T-helper 2 cell treated with Interferon-gamma antibody and Interleukin-4, amounts not matched to agents 100 ng/mL and 5 ng/mL, for 36 hours (primary cell): ENCODE results near the gene OSCP1. TPM values are rescaled to one million over a fixed set of nuclear protein-coding genes. Genes with fewer than 3 reads are reported as not detected.

Experiments used
- intact Hi-C: fragments of 100-400 bp; cut with micrococcal nuclease; formaldehyde crosslinking; loops from one replicate; pipeline ENCODE4 v1.15.1; 2023
- total RNA-seq: library from RNA; stranded (reverse); gene quantifications from 2 replicates; pipeline ENCODE4 v1.2.3, GENCODE V29; 2022

Gene OSCP1
- total RNA-seq, 1 donor from 2014 or later: 0.82 TPM

DNA sequence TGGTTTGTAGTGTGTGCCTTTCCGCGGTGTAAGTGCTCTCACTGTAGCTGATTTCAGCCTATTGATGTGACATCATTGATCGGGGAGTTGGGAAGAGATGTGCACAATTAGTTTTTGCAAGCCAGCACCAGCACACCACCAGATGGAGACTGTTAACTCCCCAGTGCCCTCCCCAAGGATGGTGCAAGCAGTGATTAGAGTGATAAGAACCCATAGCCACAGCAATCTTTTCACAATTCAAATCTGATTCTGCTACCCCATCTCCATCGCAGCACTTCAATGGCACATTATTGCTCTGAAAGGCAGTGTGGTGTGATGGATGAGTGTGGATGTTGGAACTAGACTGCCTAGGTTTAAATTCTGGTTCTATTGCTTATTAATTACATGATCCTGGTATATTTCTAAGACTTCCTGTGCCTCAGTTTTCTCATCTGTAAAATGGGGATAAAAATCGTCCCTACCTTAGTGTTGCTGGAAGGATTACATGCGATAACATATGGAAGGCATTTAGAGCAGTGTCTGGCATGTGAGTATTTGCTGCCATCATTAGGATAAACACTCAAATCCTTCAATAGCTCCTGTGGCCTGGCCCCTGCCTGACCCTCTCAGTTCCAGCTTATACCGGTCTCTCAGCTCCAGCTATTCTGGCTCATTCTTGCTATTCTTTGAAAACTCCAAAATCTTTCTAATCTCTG, 25.8 kb upstream of the OSCP1 start:
- intact Hi-C loops: no loop called here

DNA sequence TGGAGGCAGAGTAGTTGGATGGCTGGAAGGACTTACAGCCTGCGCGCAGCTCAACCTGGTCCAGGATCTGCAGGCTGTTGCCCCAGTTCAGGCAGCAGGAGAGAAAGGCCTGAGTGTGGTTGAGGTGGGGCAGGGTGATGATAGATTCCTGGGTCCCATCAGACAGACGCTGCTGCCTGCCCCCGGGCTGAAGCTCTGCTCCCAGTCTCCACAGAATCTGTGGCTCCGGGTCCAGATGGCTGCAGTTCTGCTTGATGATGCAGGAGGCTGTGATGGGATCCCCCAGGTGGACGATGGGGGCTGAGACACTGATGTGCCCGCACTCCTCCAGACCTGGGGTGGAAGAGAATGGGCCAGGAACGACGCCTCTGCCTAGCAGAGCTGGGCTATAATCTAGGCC, 25.1 kb upstream of the OSCP1 start:
- intact Hi-C loops: no loop called here

DNA sequence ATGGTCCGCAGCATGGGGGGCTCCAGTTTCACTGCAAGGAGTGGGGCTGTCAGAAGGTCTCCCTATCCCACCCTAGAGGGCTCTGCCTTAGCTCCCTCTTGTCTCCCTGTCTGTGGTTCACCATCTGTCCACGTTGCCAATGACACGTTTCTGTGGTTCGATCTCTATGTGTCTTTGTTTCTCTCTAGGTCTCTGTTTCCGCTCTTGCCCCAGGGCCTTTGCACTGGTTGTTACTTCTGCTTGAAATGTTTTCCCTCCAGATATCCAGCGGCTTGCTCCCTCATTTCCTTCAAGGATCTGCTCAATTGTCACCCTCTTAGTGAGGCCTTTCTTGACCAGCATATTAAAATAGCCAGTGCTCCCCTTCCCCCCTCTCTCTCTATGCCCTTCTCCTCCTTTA, 22.4 kb upstream of the OSCP1 start:
- intact Hi-C loops: no loop called here

DNA sequence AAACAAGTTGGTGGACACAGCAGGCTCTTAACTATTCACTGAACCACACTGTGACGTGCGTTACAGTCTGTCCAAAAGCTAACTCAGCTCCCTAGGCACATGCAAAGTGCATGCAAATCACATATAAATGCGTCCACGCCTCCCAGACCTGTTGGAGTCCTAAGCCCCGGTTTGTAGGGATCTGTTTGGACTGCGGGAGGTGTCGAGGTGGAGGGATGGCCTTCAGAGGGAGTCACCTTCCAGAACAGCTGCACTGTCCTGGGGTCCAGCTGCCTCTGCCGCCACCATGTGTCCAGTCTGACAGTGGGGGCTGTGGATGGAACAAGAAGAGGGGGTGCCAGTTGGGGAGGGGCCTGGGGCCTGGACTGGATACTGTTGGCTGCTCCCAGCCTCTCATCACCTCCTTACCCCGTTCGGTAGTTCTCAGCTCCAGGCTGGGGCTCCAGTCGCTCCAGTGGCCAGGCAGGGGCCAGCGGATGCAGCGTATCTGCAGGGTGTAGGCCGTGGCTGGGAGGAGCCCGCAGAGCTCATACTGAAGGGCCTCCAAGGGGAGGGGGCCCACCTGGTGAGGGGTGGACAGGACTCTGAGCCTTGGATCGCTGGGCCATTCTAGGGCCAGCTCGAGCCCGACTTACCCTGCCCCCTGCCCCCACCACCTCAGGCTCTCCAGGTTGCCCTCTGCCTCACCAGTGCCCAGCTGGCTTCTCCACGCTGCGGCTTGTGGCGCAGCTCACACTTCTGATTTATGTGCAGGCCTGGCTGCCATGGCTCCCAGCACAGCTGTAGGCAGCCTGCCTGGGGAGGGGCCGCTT, 21.8 kb upstream of the OSCP1 start:
- intact Hi-C loops: no loop called here

DNA sequence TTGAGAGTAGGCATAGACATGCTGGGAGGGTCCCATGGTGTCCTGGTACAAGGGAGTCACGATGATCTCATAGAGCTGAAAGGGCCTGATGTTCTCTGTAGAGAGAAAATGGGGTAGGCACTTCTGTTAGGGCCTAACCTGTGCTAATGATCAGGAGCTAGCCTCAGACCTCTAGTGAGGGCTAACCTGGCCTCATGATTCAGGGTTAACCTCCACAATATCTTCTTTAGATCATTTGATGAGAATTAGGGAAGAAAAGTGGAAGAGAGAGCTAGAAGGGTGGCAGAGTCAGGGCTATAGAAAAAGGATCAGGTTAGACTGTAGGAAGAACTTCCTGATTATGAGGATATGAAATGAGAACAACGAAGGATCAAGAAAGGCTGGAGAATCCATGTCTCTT, 18.9 kb upstream of the OSCP1 start:
- intact Hi-C loops: no loop called here

DNA sequence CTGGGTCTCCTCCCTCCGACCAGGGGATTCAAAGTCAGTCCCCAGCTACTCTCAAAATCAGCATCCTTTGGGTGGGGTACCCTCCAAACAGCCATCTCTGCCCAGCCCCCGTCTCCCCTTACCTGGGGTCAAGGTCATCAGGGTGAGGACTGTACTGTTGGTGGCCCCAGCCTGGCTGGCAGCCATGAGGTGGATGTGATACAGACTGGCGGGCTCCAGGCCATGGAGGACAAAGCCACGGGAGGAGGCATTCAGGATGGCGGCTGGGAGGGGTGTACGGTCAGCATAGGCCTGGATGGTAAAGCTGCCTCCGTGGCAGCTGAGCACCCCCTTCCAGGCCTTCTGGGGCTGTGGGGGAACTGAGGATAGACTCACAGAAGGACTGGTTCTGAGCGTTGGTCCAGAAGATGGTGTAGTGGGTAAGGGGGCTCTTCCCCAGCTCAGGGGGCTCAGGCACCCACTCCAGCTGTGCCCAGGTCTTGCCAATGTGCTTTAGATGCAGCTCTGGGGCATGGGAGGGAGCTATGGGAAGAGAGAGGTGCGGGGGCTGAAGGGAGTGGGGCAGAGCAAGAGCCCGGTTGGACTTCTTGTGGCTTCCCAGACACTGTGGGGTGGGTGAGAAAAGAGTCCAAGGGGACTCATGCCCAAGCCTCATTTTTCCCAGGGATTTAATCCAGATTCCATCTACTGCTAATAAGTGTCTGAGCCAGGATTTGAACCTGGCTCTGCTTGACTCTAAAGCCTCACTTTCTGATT, 17.6 kb upstream of the OSCP1 start:
- intact Hi-C loops: no loop called here

DNA sequence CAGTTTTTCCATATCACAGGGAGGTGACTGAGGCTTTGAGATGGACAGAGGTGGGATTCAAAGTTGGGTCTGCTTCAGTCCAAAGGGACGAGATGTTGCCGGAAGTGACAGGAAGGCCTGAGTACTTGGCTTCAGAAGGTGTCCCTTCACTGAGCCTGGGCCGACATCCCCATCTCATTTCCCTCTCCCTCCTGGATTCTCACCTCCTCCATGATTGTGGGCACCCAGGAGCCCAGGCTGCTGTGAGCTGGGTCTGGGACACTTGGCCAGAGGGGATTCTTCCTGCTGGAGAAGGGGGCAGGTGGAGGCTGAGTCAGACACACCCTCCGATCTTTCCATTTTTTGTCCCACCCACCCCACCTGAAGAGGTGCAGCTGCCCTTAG, 16.8 kb upstream of the OSCP1 start:
- intact Hi-C loops: no loop called here

DNA sequence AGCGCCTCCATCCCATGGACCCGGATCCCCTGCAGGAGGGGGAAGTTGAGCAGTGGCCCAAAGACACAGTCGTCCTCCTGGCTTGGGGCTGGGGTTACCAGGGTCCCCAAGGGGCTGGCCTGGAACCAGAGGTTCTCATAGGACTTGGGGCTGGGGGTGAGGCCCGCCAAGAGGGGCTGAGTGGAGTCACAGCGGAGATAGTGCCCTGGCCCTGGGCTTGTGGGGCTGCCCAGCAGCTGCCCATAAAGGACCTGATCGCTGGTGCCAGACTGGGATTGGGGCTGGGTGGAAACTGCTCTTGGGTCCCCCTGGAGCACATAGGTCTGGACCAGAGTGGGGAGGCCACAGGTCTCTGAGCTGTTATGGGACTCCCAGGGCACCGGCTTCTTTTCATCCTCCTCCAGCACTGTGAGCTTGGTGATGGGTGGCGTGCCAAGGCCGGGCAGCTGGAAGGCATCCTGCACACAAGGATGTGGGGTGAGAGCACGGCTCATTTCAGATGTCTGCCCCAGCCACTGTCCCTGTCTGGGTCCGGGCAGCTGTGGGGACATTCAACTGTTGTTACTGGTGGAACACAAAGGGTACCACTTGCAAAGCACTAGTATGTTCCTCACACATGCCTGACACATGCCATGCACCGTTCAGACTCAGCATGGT, 16.2 kb upstream of the OSCP1 start:
- intact Hi-C loops: no loop called here

DNA sequence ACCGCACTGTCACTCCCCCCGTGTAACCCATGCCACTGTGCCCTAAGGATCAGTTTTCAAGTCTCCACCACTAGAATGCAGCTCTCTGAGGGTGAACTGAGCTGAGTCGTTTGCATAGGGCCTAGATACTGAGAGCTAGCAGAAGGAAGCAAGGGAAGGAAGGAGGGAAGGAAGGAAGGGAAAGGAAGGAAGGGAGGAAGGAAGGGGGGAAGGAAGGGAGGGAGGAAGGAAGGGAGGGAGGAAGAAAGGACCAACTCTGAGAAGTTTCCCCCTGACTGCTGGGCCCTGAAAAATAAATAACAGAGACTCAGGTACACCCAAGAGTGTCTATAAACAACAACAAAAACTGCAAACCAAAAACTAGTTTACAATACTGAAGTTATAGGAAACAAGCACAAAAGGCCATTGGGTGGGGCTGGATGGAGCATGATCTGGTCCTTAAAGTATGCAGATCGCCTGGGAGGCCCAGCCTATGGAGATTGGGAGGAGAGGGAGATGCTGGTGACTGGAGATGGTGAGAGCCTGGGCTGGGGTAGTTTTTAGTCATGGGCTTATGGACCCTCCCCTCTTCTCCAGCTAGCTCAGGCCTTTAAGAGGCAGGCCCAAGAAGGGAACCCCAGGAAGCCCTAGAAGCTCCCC, 15.6 kb upstream of the OSCP1 start:
- intact Hi-C loops: loop anchor here (2.0 kb wide), 1 partner anchor 79 kb away; no protein-coding TSS in a partner anchor

DNA sequence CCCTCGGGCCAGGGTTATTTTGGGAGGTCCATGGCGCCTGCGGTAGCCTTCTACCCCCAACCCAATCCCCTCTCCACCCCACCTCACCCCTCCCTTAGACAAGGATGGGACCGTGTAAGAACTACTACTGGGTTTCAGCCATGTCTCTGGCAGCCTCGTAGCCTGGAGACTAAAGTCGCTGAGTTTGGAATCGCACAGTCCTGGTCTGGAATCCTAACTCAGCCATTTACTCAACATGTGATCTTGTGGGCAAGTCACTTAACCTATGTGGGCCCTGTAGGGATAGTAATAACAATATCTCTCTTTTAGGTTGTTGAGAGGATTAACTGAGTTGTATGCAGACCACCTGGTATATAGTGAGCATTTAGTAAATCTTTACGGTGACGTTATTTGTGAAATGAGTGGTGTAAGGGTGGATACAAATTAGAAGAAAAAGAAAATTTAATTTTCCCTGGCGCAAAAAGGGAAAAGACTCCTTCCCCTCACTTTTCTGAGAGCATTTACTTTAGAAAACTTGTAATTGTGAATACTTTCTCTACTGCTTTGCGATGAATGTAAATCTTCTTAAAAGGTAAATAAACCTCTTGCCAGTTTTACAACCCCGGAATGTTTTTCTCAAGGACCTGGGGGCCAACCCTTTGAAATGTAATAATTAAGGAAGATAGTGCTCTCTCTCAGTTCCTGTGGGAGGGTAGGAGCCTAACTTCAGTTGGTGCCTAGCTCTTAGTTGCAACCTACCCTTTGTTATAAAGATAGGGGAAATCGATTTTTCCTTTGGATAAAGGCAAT, 14.5 kb upstream of the OSCP1 start:
- intact Hi-C loops: loop anchor here (1.0 to 5.0 kb wide), 3 partner anchors 14 to 1228 kb away; partner anchors contain the start of genes CDCA8 and OSCP1

DNA sequence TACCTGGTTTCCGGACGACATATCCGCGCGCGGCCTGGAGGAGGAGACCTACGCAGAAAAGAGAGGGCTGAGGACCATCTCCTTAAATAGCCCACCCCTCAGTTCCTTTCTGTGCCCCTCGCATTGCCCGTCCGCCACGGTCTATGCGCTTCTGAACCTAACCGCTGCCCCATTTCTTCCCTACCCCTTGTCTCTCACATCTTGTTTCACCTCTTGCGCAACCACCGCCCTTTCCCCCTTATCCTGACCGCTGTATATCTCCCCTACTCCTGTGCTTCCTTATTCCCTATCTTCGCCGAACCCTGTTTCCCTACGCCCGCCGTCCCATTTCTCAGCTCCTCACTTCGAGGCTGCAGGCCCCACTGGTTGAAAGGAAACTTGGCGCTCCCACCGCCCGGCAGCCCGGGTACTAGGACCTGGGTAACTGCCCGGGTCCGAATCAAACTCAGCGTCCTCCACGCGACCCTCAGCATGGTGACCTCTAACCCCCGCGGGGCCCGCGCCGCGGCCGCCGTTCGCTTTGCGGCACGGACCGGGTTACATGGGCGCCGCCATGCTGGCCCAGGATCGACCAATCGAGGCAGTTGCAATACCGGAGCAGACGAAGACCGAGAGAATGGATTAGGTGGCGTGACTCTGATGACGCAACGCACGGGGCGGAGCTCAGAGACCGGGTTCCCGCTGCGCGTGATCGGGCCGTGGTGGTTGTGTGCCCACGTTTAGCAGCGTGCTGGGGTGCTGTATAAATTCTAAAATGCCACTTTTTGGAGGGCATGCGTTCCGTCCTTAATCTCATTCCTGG, 13.8 kb upstream of the OSCP1 start, which contains the start of gene MRPS15:
MRPS15 (minus strand) TSS at position 582 of the 802 bp plus-strand sequence; CDS start at position 473, 109 bp downstream.
- intact Hi-C loops: loop anchor here (1.0 to 5.0 kb wide), 3 partner anchors 14 to 1228 kb away; partner anchors contain the start of genes CDCA8 and OSCP1

DNA sequence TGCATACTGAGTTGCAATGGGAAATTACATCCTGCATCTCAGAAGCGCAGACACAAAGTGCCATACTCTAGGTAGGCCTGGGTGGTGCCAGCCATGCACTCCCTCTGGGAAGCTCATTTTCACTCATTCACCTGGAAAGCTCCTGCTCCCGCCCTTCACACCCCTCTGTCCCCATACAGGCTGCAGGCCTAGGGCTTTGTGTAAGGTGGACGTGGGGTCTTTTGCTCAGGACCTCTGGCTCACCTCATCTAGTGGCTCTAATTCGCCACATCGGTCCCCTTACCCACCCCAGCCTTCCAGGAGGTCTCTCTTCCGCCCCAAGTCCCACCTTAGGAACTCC, 13.2 kb upstream of the OSCP1 start:
- intact Hi-C loops: loop anchor here (5.0 kb wide), 1 partner anchor 1229 kb away; the partner anchor contains the start of gene CDCA8

DNA sequence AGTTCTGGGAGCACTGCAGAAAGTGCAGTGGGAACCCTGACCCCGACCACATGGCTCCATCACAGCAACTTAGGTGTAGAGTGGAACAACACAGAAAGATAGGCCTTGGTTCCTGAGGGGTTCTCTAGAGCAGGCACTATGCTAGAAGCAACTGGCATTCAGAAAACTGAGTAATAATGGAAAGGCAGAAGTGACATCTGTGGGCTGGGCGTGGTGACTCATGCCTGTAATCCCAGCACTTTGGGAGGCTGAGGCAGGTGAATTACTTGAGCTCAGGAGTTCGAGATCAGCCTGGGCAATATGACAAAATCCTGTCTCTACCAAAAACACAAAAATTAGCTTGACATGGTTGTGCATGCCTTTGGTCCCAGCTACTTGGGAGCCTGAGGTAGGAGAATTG, 8.7 kb upstream of the OSCP1 start:
- intact Hi-C loops: no loop called here

DNA sequence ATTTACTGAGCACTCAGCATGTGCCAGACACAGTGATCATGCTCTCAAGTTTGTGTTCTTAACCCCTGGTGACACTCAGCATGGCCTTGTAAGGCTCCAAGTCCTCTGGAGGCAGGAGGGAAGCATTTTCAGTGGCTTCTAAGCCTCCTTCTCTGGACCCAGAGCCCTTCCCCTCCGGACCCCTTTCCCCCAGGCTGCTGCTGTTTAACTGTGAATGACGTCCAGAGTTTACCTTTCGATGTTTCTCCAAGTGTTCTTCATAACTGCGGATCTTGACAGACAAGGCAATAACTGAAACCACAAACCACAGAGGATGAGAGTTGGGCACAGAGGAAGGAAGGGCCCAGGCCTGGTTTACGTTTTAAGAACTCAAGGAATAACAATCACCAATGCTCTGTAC, 7.4 kb upstream of the OSCP1 start:
- intact Hi-C loops: no loop called here

DNA sequence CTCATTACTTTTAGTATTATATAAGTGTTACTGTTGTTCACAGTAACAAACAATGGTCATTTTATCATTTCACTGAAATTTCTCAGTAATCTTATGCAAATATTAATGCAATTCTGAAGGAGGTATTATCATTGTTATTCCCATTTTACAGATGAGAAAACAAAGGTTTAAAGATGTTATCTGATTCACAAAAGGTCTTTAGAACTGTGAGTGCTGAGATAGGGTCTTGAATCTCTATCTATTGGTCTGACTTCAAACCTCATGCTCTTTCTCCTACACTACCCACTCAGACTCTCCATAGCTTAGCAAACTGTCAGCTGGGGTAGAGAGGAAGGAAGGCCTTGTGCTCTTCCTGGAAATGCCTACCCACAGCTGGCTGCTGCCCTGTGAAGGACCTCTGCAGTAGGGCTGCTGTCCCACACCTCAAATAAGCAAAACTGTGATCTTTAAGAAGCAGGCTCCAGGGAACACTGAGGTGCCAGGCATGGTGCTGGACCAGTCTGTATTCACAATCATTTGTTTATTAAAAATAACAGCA, 6.2 kb upstream of the OSCP1 start:
- intact Hi-C loops: no loop called here

DNA sequence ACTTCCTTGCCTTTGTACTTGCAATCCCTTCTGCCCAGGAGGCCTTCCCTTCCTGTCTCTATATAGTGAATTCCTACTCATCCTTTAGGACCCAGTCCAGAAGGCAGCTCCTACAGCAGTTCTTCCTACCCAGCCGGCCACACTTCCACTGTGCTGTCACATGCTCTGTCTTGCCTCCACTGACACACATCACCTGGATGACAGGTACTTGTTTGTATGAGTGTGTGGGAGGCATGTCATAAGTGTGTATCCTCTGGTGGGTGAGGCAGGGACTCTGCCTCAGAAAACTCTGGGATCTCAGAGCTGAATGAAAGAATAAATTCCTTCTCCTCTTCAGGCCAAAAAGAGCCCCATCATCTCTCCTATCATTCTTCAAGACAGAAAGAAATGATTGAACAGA, 5.1 kb upstream of the OSCP1 start:
- intact Hi-C loops: no loop called here

DNA sequence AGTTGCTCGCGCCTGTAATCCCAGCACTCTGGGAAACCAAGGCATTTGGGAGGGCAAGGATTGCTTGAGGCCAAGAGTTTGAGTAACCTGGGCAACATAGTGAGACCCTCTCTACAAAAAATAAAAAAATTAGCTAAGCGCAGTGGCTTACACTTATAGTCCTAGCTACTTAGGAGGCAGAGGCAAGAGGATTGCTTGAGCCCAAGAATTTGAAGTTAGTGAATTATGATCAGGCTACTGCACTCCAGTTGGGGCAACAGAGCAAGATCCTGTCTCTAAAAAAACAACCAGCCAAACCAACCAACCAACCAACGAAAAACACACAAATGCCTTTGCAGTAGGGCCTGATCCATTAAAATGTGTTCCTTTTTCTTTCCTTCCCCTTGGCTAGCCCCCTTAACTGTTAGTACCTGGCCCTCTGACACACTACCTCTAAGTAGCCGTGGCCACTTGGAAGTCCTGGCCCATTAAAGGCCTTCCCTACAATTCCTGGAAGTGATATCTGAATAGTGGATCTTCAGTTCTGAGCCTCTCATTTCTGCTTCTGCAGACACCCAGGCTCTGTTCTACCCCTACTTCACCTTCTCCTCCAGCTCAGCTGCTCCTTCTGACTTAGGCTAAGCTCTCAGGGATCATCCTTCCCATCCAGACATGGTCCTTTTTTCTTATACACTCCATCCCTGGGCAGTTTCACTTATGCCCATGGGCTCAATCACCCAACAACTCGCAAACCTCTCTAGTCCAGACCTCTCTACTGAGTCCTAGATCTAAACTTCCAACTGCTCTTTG, 3.5 kb upstream of the OSCP1 start:
- intact Hi-C loops: no loop called here

DNA sequence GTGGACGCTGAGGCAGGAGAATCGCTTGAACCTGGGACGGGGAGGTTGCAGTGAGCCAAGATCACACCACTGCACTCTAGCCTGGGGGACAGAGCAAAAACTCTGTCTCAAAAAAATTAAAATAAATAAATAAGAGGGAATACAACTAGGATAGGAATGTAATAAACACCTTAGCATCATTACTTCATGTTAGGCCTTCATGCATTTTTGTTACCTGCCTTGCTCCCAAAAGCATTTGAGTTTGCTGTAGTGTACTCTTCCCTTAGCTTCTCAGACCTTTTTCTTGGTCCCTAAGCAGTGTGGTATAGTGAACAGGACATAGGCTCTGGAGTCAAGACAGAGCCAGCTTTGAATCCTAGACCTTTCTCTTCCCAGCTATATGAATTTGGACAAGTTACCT, 2.8 kb upstream of the OSCP1 start:
- intact Hi-C loops: no loop called here
